ENCODE measurements around the gene USP10.

Gene USP10

DNA sequence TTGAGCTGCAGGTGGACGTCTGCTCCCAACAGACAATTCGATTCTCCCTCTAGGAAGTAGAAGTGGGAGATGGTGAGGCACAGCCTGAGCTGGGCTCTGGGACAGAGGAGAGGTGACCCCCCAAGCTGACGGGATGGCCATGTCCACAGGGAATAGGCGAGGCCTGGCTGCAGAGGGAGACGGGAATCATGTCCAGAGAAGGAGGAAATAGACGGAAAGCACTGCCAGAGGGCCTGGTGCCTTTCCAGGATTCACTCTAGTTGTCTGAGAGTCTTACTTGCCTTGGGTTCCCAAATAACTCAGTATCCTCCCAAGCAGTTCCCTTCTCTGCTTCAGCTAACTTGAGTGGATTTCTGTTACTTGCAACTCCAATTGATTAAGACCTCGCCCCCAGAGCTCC lies 115.7 kb downstream of the USP10 start:
- no peaks in the 10 kb centered on the region for H3K9me2 ChIP-seq (replicated peaks; ENCODE audit: low read depth, low read length)
- no peaks in the 10 kb centered on the region for H3K27me3 ChIP-seq (ENCODE audit: insufficient read depth, low read length, poor library complexity, severe bottlenecking)
- H3K4me3 ChIP-seq (ENCODE audit: low read length, poor library complexity, severe bottlenecking), result no peak overlapping the region
- H3K79me2 ChIP-seq (ENCODE audit: insufficient read depth, low read length), result no peaks in the 10 kb centered on the region
- H3F3A ChIP-seq (ENCODE audit: low read depth), result no peaks in the 10 kb centered on the region
- H2AFZ ChIP-seq (ENCODE audit: low read length), result no peak overlapping the region
- no peaks in the 10 kb centered on the region for H3K4me1 ChIP-seq (ENCODE audit: insufficient read depth, low read length, poor library complexity, severe bottlenecking)
- no peak overlapping the region for H3K9ac ChIP-seq (ENCODE audit: low read depth, low read length, poor library complexity, severe bottlenecking)
- H3K4me2 ChIP-seq (ENCODE audit: low read depth, low read length, poor library complexity, severe bottlenecking), result no peak overlapping the region
- H3K9me3 ChIP-seq (ENCODE audit: insufficient read depth, low read depth, low read length), result no peaks in the 10 kb centered on the region
- H4K20me1 ChIP-seq (ENCODE audit: insufficient read depth, low read length, poor library complexity, severe bottlenecking), result no peaks in the 10 kb centered on the region
- TF ChIP-seq, protein P1, sequence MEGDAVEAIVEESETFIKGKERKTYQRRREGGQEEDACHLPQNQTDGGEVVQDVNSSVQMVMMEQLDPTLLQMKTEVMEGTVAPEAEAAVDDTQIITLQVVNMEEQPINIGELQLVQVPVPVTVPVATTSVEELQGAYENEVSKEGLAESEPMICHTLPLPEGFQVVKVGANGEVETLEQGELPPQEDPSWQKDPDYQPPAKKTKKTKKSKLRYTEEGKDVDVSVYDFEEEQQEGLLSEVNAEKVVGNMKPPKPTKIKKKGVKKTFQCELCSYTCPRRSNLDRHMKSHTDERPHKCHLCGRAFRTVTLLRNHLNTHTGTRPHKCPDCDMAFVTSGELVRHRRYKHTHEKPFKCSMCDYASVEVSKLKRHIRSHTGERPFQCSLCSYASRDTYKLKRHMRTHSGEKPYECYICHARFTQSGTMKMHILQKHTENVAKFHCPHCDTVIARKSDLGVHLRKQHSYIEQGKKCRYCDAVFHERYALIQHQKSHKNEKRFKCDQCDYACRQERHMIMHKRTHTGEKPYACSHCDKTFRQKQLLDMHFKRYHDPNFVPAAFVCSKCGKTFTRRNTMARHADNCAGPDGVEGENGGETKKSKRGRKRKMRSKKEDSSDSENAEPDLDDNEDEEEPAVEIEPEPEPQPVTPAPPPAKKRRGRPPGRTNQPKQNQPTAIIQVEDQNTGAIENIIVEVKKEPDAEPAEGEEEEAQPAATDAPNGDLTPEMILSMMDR (conservative IDR thresholded peaks at IDR 0.05; ENCODE audit: low read length), result no peak
- TF ChIP-seq EZH2phosphoT487 (IDR thresholded peaks at IDR 0.05; ENCODE audit: borderline replicate concordance), result no peak
- H3K36me3 ChIP-seq (ENCODE audit: insufficient read depth, low read length), result no peaks in the 10 kb centered on the region

DNA sequence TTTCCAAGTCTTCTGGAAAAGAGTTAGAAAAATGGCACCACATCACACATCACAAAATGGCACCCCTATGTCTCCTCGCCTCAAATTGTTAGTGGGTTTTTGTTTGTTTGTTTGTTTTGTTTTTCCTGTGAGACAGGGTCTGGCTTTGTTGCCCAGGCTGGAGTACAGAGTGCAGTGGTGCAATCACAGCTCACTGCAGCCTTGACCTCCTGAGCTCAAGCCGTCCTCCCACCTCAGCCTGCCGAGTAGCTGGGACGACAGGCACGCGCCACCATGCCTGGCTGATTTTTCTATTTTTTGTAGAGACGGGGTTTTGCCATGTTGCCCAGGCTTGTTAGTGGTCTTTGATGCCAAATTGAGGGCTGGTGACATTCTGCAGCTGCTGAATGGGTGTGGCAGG lies 116.2 kb downstream of the USP10 start:
- no peaks in the 10 kb centered on the region for H3K27me3 ChIP-seq (ENCODE audit: insufficient read depth, low read length, poor library complexity, severe bottlenecking)

DNA sequence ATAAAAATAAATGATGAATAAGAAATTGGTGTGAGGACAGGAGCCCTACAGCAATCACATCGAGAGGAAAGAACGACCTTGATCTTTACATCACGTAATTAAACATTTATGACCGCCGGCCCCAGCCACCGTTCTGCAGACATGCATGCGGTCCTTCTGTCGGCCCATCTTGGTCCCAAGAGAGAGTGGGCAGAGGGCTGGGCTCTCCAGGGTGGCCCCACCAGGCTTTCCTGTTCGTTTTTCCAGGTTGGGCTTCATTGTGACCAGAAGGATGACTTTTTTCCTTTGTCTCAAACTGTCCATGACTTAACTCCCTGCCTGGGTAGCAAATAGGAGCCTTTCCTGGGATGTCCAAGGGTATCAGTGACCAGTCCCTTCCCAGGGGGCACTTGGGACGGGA lies 116.7 kb downstream of the USP10 start:
- no peaks in the 10 kb centered on the region for H3K36me3 ChIP-seq (ENCODE audit: insufficient read depth, low read length)
- H3K4me2 ChIP-seq (ENCODE audit: low read depth, low read length, poor library complexity, severe bottlenecking), result no peak overlapping the region
- H3K79me2 ChIP-seq (ENCODE audit: insufficient read depth, low read length), result no peaks in the 10 kb centered on the region
- no peaks in the 10 kb centered on the region for H3K9me2 ChIP-seq (replicated peaks; ENCODE audit: low read depth, low read length)
- H3K9me3 ChIP-seq (ENCODE audit: insufficient read depth, low read depth, low read length), result no peaks in the 10 kb centered on the region
- no peaks in the 10 kb centered on the region for H3K4me1 ChIP-seq (ENCODE audit: insufficient read depth, low read length, poor library complexity, severe bottlenecking)
- H3K4me3 ChIP-seq (ENCODE audit: low read length, poor library complexity, severe bottlenecking), result no peak overlapping the region
- no peak overlapping the region for H2AFZ ChIP-seq (ENCODE audit: low read length)
- no peak overlapping the region for H3K9ac ChIP-seq (ENCODE audit: low read depth, low read length, poor library complexity, severe bottlenecking)
- H3F3A ChIP-seq (ENCODE audit: low read depth), result no peaks in the 10 kb centered on the region
- TF ChIP-seq, protein P1 (conservative IDR thresholded peaks at IDR 0.05; ENCODE audit: low read length), result no peak
- no peak for TF ChIP-seq EZH2phosphoT487 (IDR thresholded peaks at IDR 0.05; ENCODE audit: borderline replicate concordance)
- H3K27me3 ChIP-seq (ENCODE audit: insufficient read depth, low read length, poor library complexity, severe bottlenecking), result no peaks in the 10 kb centered on the region
- H4K20me1 ChIP-seq (ENCODE audit: insufficient read depth, low read length, poor library complexity, severe bottlenecking), result no peaks in the 10 kb centered on the region

More for the DNA sequence above, 116.2 kb downstream of the USP10 start:
- no peaks in the 10 kb centered on the region for H3K4me1 ChIP-seq (ENCODE audit: insufficient read depth, low read length, poor library complexity, severe bottlenecking)
- H3K9me3 ChIP-seq (ENCODE audit: insufficient read depth, low read depth, low read length), result no peaks in the 10 kb centered on the region
- H3K79me2 ChIP-seq (ENCODE audit: insufficient read depth, low read length), result no peaks in the 10 kb centered on the region
- no peaks in the 10 kb centered on the region for H3F3A ChIP-seq (ENCODE audit: low read depth)
- H3K4me3 ChIP-seq (ENCODE audit: low read length, poor library complexity, severe bottlenecking), result no peak overlapping the region
- no peak overlapping the region for H3K9ac ChIP-seq (ENCODE audit: low read depth, low read length, poor library complexity, severe bottlenecking)
- no peaks in the 10 kb centered on the region for H3K36me3 ChIP-seq (ENCODE audit: insufficient read depth, low read length)
- no peaks in the 10 kb centered on the region for H3K9me2 ChIP-seq (replicated peaks; ENCODE audit: low read depth, low read length)
- H2AFZ ChIP-seq (ENCODE audit: low read length), result no peak overlapping the region
- TF ChIP-seq EZH2phosphoT487 (IDR thresholded peaks at IDR 0.05; ENCODE audit: borderline replicate concordance), result no peak
- TF ChIP-seq, protein P1 (conservative IDR thresholded peaks at IDR 0.05; ENCODE audit: low read length), result no peak
- no peak overlapping the region for H3K4me2 ChIP-seq (ENCODE audit: low read depth, low read length, poor library complexity, severe bottlenecking)
- H4K20me1 ChIP-seq (ENCODE audit: insufficient read depth, low read length, poor library complexity, severe bottlenecking), result no peaks in the 10 kb centered on the region

Measured in Loucy (cell line).